ENCODE measurements around the gene LRP1-AS.

Gene LRP1-AS

DNA sequence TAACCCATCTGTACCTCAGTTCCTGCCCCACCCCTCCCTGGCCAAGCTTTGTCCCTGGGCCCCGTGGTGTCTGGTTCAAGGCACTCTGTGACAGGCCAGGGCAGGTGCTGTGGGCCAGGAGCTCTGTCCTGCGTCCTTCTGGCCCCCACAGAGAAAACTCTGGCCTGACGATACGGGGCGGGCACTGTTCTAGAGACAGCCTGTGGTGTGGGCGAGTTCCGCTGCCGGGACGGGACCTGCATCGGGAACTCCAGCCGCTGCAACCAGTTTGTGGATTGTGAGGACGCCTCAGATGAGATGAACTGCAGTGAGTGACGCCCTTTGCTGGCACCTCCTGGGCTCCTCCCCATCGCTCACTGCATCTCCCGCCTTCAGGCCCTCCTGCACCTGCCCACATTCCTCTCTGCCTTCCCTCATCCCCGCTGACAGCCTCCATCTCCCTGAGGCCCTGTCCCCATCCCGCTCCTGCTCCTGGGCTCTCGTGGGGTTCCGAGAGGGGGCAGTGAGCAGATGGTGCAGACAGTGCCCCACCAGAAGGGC lies 46.4 kb upstream of the LRP1-AS start:
- DNase-seq (ENCODE audit: low spot score), result no peak
- H3K27ac ChIP-seq, result no peak overlapping the region
- no peak overlapping the region for H3K4me3 ChIP-seq
- TF ChIP-seq, protein P1, sequence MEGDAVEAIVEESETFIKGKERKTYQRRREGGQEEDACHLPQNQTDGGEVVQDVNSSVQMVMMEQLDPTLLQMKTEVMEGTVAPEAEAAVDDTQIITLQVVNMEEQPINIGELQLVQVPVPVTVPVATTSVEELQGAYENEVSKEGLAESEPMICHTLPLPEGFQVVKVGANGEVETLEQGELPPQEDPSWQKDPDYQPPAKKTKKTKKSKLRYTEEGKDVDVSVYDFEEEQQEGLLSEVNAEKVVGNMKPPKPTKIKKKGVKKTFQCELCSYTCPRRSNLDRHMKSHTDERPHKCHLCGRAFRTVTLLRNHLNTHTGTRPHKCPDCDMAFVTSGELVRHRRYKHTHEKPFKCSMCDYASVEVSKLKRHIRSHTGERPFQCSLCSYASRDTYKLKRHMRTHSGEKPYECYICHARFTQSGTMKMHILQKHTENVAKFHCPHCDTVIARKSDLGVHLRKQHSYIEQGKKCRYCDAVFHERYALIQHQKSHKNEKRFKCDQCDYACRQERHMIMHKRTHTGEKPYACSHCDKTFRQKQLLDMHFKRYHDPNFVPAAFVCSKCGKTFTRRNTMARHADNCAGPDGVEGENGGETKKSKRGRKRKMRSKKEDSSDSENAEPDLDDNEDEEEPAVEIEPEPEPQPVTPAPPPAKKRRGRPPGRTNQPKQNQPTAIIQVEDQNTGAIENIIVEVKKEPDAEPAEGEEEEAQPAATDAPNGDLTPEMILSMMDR (IDR thresholded peaks at IDR 0.05), result no peak

GRCh38 chr12:57192920-57193319 lies 45.5 kb upstream of the LRP1-AS start:
- TF ChIP-seq, protein P1 (IDR thresholded peaks at IDR 0.05), result no peak
- Histone ChIP-seq H3K4me3 (no peak overlapping the region), H3K27ac (no peak overlapping the region)
- DNase-seq (ENCODE audit: low spot score), result no peak

- H3K27ac ChIP-seq, result no peak overlapping the region
These were observed 44.0 kb upstream of the LRP1-AS start for GRCh38 chr12:57191410-57191809.

DNA sequence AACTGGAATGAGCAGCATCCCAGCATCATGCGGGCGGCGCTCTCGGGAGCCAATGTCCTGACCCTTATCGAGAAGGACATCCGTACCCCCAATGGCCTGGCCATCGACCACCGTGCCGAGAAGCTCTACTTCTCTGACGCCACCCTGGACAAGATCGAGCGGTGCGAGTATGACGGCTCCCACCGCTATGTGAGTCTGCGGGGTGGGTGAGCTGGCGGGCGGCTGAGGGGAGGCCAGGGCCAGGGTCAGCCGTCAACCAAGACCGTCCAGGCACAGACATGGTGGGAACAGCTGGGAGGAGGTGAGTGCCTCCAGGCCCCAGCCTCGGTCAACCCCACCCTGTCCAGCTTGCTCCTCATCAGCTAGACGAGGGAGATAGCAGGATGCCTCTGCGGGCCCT lies 43.4 kb upstream of the LRP1-AS start:
- no peak overlapping the region for H3K4me3 ChIP-seq
- TF ChIP-seq, protein P1 (IDR thresholded peaks at IDR 0.05), result no peak
- DNase-seq (ENCODE audit: low spot score), result no peak
- H3K27ac ChIP-seq, result no peak overlapping the region

More at GRCh38 chr12:57191410-57191809, 44.0 kb upstream of the LRP1-AS start:
- TF ChIP-seq, protein P1 (IDR thresholded peaks at IDR 0.05), result no peak
- no peak overlapping the region for H3K4me3 ChIP-seq
- no peak for DNase-seq (ENCODE audit: low spot score)

- no peak for DNase-seq (ENCODE audit: low spot score)
- H3K4me3 ChIP-seq, result no peak overlapping the region
- H3K27ac ChIP-seq, result no peak overlapping the region
- TF ChIP-seq, protein P1 (IDR thresholded peaks at IDR 0.05), result no peak
These were observed 42.6 kb upstream of the LRP1-AS start for GRCh38 chr12:57190037-57190436.

GRCh38 chr12:57188090-57188425 lies 40.6 kb upstream of the LRP1-AS start:
- no peak overlapping the region for H3K27ac ChIP-seq
- no peak for DNase-seq (ENCODE audit: low spot score)
- TF ChIP-seq, protein P1 (IDR thresholded peaks at IDR 0.05), result no peak
- H3K4me3 ChIP-seq, result no peak overlapping the region

DNA sequence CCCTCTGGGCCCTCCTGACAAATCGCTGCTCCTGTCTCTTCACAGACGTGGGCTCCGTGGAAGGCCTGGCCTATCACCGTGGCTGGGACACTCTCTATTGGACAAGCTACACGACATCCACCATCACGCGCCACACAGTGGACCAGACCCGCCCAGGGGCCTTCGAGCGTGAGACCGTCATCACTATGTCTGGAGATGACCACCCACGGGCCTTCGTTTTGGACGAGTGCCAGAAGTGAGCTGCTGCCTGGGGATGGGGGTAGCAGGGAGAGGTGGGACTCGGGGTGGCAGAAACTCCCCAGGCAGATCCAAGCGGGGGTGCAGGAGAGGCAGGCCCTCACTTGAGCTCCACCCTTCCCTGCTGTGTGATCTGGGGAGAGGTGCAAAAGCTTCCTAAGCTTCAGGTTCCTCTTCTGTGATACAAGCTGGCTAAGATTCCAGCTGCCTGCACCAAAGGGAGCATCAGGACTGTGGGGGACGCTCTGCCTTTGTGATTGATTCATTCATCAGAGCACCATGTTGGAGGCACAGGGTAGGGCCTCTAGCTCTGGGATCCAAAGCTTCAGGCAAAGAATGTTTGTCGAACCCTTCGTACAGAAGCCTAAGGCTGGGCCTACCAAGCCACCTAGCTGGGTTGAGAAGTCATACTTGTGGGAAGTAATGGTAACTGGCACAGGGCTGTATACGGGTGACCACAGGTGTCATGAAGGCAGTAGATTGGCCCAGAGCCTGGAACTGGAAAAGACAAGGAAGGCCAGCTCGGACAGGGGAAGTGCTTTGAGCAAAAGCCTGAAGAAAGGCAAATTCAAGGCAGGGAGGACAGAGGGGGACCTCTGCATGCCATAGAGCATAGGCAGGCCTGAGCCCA lies 40.0 kb upstream of the LRP1-AS start:
- no peak for DNase-seq (ENCODE audit: low spot score)
- TF ChIP-seq, protein P1 (IDR thresholded peaks at IDR 0.05), result no peak
- no peak overlapping the region for H3K4me3 ChIP-seq
- peak overlapping the region in 1 of 2 donors; percentile 10 for H3K27ac ChIP-seq

Data from coronary artery (tissue), 2 donors.